GM18867 (cell line): ENCODE results near the gene RBKS.
"Not testable (repeated sequence)": the region's sequence is repeated elsewhere in the genome, so short reads cannot be mapped to it uniquely, and the experiment has no call there.

Source experiments
- ATAC-seq: cut with Tn5 transposase; IDR thresholded peaks from one replicate; pipeline ENCODE4 v1.9.1; 2021; ENCODE audit warnings: mild to moderate bottlenecking, moderate library complexity; ENCODE audit not compliant: unreplicated experiment

Gene RBKS

GRCh38 chr2:27771202-27771547 is 119.0 kb downstream of the RBKS start:
- peak; percentile 12 for ATAC-seq

- no peak for ATAC-seq
Measured at GRCh38 chr2:27766287-27766661, 123.9 kb downstream of the RBKS start.

GRCh38 chr2:27765621-27766286 is 124.4 kb downstream of the RBKS start:
- no peak for ATAC-seq

- not testable (repeated sequence) for ATAC-seq
Measured at GRCh38 chr2:27764526-27764925, 125.7 kb downstream of the RBKS start.

- ATAC-seq: no peak
Measured at GRCh38 chr2:27763907-27764267, 126.3 kb downstream of the RBKS start.

GRCh38 chr2:27762951-27763906 is 127.0 kb downstream of the RBKS start:
- no peak for ATAC-seq

- ATAC-seq: no peak
Measured at GRCh38 chr2:27756544-27757498, 133.4 kb downstream of the RBKS start.

- no peak for ATAC-seq
Measured at GRCh38 chr2:27756091-27756490, 134.1 kb downstream of the RBKS start.

- ATAC-seq: no peak
Measured at GRCh38 chr2:27754831-27755230, 135.4 kb downstream of the RBKS start.

- no peak for ATAC-seq
Measured at GRCh38 chr2:27754138-27754588, 136.0 kb downstream of the RBKS start.

GRCh38 chr2:27752551-27753237 is 137.5 kb downstream of the RBKS start:
- no peak for ATAC-seq

- ATAC-seq: no peak
Measured at GRCh38 chr2:27751377-27751776, 138.8 kb downstream of the RBKS start.

GRCh38 chr2:27748803-27749554 is 141.2 kb downstream of the RBKS start:
- not testable (repeated sequence) for ATAC-seq

- no peak for ATAC-seq
Measured at GRCh38 chr2:27747827-27748352, 142.3 kb downstream of the RBKS start.

GRCh38 chr2:27746325-27746724 is 143.9 kb downstream of the RBKS start:
- ATAC-seq: no peak

GRCh38 chr2:27745494-27745893 is 144.7 kb downstream of the RBKS start:
- not testable (repeated sequence) for ATAC-seq

GRCh38 chr2:27742571-27742970 is 147.6 kb downstream of the RBKS start:
- no peak for ATAC-seq

- ATAC-seq: no peak
Measured at GRCh38 chr2:27741673-27742072, 148.5 kb downstream of the RBKS start.

GRCh38 chr2:27739058-27739373 is 151.2 kb downstream of the RBKS start:
- no peak for ATAC-seq
